NCI-H1694 (cell line): ENCODE data around the gene SLC17A8.

Source experiments
- DNase-seq: peaks from one replicate; lab custom pipeline; 2025; lab: John Stamatoyannopoulos, UW

The SLC17A8 gene

GRCh38 chr12:100371146-100371545 is 14.3 kb downstream of the SLC17A8 start:
- no peak for DNase-seq

- DNase-seq, result no peak
These were observed 16.2 kb downstream of the SLC17A8 start for GRCh38 chr12:100372853-100373640.

- DNase-seq, result peak; percentile 91
These were observed 18.3 kb downstream of the SLC17A8 start for GRCh38 chr12:100375038-100375735.

GRCh38 chr12:100376161-100376560 is 19.3 kb downstream of the SLC17A8 start:
- DNase-seq, result no peak

GRCh38 chr12:100381379-100381778 is 24.5 kb downstream of the SLC17A8 start:
- DNase-seq, result no peak

- no peak for DNase-seq
These were observed 25.5 kb downstream of the SLC17A8 start for GRCh38 chr12:100382338-100382737.

- no peak for DNase-seq
These were observed 27.0 kb downstream of the SLC17A8 start for GRCh38 chr12:100383586-100384558.

GRCh38 chr12:100384559-100384935 is 27.7 kb downstream of the SLC17A8 start:
- DNase-seq, result no peak

GRCh38 chr12:100388382-100388781 is 31.5 kb downstream of the SLC17A8 start:
- DNase-seq, result no peak

- DNase-seq, result no peak
These were observed 35.0 kb downstream of the SLC17A8 start for GRCh38 chr12:100391856-100392255.

GRCh38 chr12:100393200-100393599 is 36.3 kb downstream of the SLC17A8 start:
- DNase-seq, result no peak

- no peak for DNase-seq
These were observed 38.9 kb downstream of the SLC17A8 start for GRCh38 chr12:100395811-100396210.

- DNase-seq, result no peak
These were observed 41.4 kb downstream of the SLC17A8 start for GRCh38 chr12:100398307-100398706.

GRCh38 chr12:100399095-100399494 is 42.2 kb downstream of the SLC17A8 start:
- DNase-seq, result no peak

GRCh38 chr12:100401660-100402059 is 44.8 kb downstream of the SLC17A8 start:
- DNase-seq, result no peak

- no peak for DNase-seq
These were observed 45.9 kb downstream of the SLC17A8 start for GRCh38 chr12:100402763-100403162.

GRCh38 chr12:100403446-100403845 is 46.6 kb downstream of the SLC17A8 start:
- no peak for DNase-seq

GRCh38 chr12:100404769-100405407 is 48.0 kb downstream of the SLC17A8 start:
- DNase-seq, result no peak

- no peak for DNase-seq
These were observed 56.1 kb downstream of the SLC17A8 start for GRCh38 chr12:100413001-100413400.

GRCh38 chr12:100414739-100415138 is 57.9 kb downstream of the SLC17A8 start:
- DNase-seq, result no peak

GRCh38 chr12:100422646-100423045 is 65.8 kb downstream of the SLC17A8 start:
- DNase-seq, result no peak

GRCh38 chr12:100426145-100426544 is 69.3 kb downstream of the SLC17A8 start:
- no peak for DNase-seq
